NCI-H446 (cell line): ENCODE measurements around the gene SWAP70.
"Not testable (repeated sequence)": the region's sequence is repeated elsewhere in the genome, so short reads cannot be mapped to it uniquely, and the experiment has no call there.

Experiments used
- DNase-seq, 2 experiments: peaks; one replicate each; lab custom pipeline; 2025; lab: John Stamatoyannopoulos, UW

SWAP70 gene

GRCh38 chr11:9692691-9693090 lies 28.8 kb downstream of the SWAP70 start:
- DNase-seq, result no peak

- DNase-seq, result no peak
Measured at GRCh38 chr11:9693801-9694553, 30.1 kb downstream of the SWAP70 start.

GRCh38 chr11:9695228-9695627 lies 31.4 kb downstream of the SWAP70 start:
- DNase-seq, result not testable (repeated sequence)

GRCh38 chr11:9697766-9698165 lies 33.9 kb downstream of the SWAP70 start:
- no peak for DNase-seq

GRCh38 chr11:9700105-9700801 lies 36.4 kb downstream of the SWAP70 start:
- DNase-seq, result no peak

GRCh38 chr11:9701799-9702198 lies 37.9 kb downstream of the SWAP70 start:
- peak in 1 of 2 experiments; percentile 12 for DNase-seq

- DNase-seq, result no peak
Measured at GRCh38 chr11:9703280-9703679, 39.4 kb downstream of the SWAP70 start.

- no peak for DNase-seq
Measured at GRCh38 chr11:9704037-9704436, 40.2 kb downstream of the SWAP70 start.

- no peak for DNase-seq
Measured at GRCh38 chr11:9704620-9705019, 40.7 kb downstream of the SWAP70 start.

GRCh38 chr11:9705361-9705760 lies 41.5 kb downstream of the SWAP70 start:
- not testable (repeated sequence) for DNase-seq

GRCh38 chr11:9708544-9708943 lies 44.7 kb downstream of the SWAP70 start:
- no peak for DNase-seq

GRCh38 chr11:9710223-9710622 lies 46.3 kb downstream of the SWAP70 start:
- no peak for DNase-seq

- no peak for DNase-seq
Measured at GRCh38 chr11:9710852-9711251, 47.0 kb downstream of the SWAP70 start.

- DNase-seq, result no peak
Measured at GRCh38 chr11:9711454-9712307, 47.8 kb downstream of the SWAP70 start.

GRCh38 chr11:9714272-9714940 lies 50.5 kb downstream of the SWAP70 start:
- DNase-seq, result no peak

GRCh38 chr11:9716275-9717039 lies 52.6 kb downstream of the SWAP70 start:
- no peak for DNase-seq

GRCh38 chr11:9717040-9717357 lies 53.1 kb downstream of the SWAP70 start:
- no peak for DNase-seq

GRCh38 chr11:9717719-9718118 lies 53.8 kb downstream of the SWAP70 start:
- DNase-seq, result no peak

GRCh38 chr11:9718147-9718546 lies 54.3 kb downstream of the SWAP70 start:
- no peak for DNase-seq

GRCh38 chr11:9719566-9720289 lies 55.9 kb downstream of the SWAP70 start:
- no peak for DNase-seq

- no peak for DNase-seq
Measured at GRCh38 chr11:9720290-9720630, 56.4 kb downstream of the SWAP70 start.
